Endothelial cell of umbilical vein (primary cell): Measurements from ENCODE around the gene SOX15. TPM values are rescaled to one million over a fixed set of nuclear protein-coding genes. Genes with fewer than 3 reads are reported as not detected.

Experiments used
- BruUV-seq: library from RNA; stranded (reverse); fragments of 400-500 nt; replicated peaks from 2 replicates; lab custom pipeline; 2021; lab: Mats Ljungman, UMichigan
- CTCF ChIA-PET: fragments of 300-600, 350-600 bp; sonication (Branson Sonifier 250); formaldehyde crosslinking; loops from one replicate; lab custom pipeline; 2021; ENCODE audit warnings: antibody characterized with exemption, inconsistent platforms; lab: Charles Lee
- POLR2A ChIA-PET: fragments of 300-600, 350-600 bp; sonication (Branson Sonifier 250); formaldehyde crosslinking; loops from one replicate; lab custom pipeline; 2021; ENCODE audit warnings: antibody characterized with exemption, inconsistent platforms; lab: Charles Lee
- DNase-seq: peaks from one replicate; pipeline ENCODE4 v3.0.0-alpha.2; 2011; ENCODE audit warnings: low read depth, low spot score
- FAIRE-seq: peaks from 2 replicates; lab custom pipeline; 2011; peaks lifted over from hg19 to GRCh38; lab: Jason Lieb, UNC
- H2AFZ ChIP-seq: 2 replicates; pipeline ENCODE4 v1.6.0; 2012; ENCODE audit warnings: low read depth, low read length, control low read depth, inconsistent platforms
- H3K27ac ChIP-seq: 2 replicates; pipeline ENCODE4 v1.5.1; 2011; ENCODE audit warnings: low read depth, mild to moderate bottlenecking, control low read depth, low read length, moderate library complexity; ENCODE audit not compliant: insufficient read depth
- H3K27me3 ChIP-seq, 2 experiments: 2 replicates each; pipeline versions ENCODE4 v1.6.0 to v1.6.1; 2011; ENCODE audit warnings: low read length in 2 of 2, mixed read lengths in 1 of 2; ENCODE audit not compliant: control insufficient read depth in 2 of 2, insufficient read depth in 2 of 2
- H3K36me3 ChIP-seq, 2 experiments: 2 replicates in 1 of 2; 3 replicates in 1 of 2; pipeline ENCODE4 v1.5.1; 2011; ENCODE audit warnings: low read length in 2 of 2, mild to moderate bottlenecking in 1 of 2, moderate library complexity in 1 of 2; ENCODE audit not compliant: control insufficient read depth in 2 of 2, insufficient read depth in 2 of 2; ENCODE audit errors: extremely low read depth in 1 of 2
- H3K4me1 ChIP-seq: 3 replicates; pipeline ENCODE4 v1.5.1; 2011; ENCODE audit warnings: mild to moderate bottlenecking, low read length; ENCODE audit not compliant: control insufficient read depth, insufficient read depth; ENCODE audit errors: extremely low read depth
- H3K4me2 ChIP-seq: 2 replicates; pipeline ENCODE4 v1.6.1; 2011; ENCODE audit warnings: low read length, control low read depth, mixed read lengths; ENCODE audit not compliant: insufficient read depth
- H3K4me3 ChIP-seq, 3 experiments: fragments of 200-600 bp in 1 of 3; sonication (generic), shearing (Covaris generic) in 1 of 3; replicated peaks in 1 of 3; 2 replicates each; pipeline ENCODE4 v1.5.1; 2011 to 2016; ENCODE audit warnings: control low read depth in 3 of 3, low read length in 3 of 3, mild to moderate bottlenecking in 2 of 3, inconsistent platforms in 1 of 3, low read depth in 1 of 3, moderate library complexity in 1 of 3; ENCODE audit not compliant: insufficient read depth in 1 of 3
- H3K79me2 ChIP-seq: 2 replicates; pipeline ENCODE4 v1.6.0; 2012; ENCODE audit warnings: low read length, inconsistent platforms; ENCODE audit not compliant: control insufficient read depth, insufficient read depth
- H3K9ac ChIP-seq: replicated peaks from 2 replicates; pipeline ENCODE3; 2011; ENCODE audit warnings: low read length, control low read depth; ENCODE audit not compliant: insufficient read depth; ENCODE audit errors: extremely low read depth
- H3K9me1 ChIP-seq: replicated peaks from 3 replicates; pipeline ENCODE4 v1.6.0; 2011; ENCODE audit warnings: mild to moderate bottlenecking, low read length; ENCODE audit not compliant: control insufficient read depth, insufficient read depth; ENCODE audit errors: extremely low read depth
- H3K9me3 ChIP-seq: replicated peaks from 2 replicates; pipeline ENCODE4 v1.5.1; 2012; ENCODE audit warnings: low read length, inconsistent platforms; ENCODE audit not compliant: control insufficient read depth, insufficient read depth
- H4K20me1 ChIP-seq: replicated peaks from 2 replicates; pipeline ENCODE3; 2011; ENCODE audit warnings: mild to moderate bottlenecking, low read length; ENCODE audit not compliant: control insufficient read depth, insufficient read depth; ENCODE audit errors: extremely low read depth
- EZH2 ChIP-seq: IDR thresholded peaks from 2 replicates; pipeline ENCODE4 v1.6.1; 2012; ENCODE audit warnings: borderline replicate concordance, low read depth, mild to moderate bottlenecking, moderate library complexity, low read length, inconsistent platforms; ENCODE audit not compliant: severe bottlenecking
- FOS ChIP-seq: IDR thresholded peaks from 2 replicates; pipeline ENCODE4 v1.6.1; 2011; ENCODE audit warnings: mild to moderate bottlenecking, low read length, moderate library complexity, borderline replicate concordance; ENCODE audit not compliant: insufficient read depth
- GATA2 ChIP-seq: IDR thresholded peaks from 2 replicates; pipeline ENCODE4 v1.7.0; 2011; ENCODE audit warnings: low read depth, mild to moderate bottlenecking, moderate library complexity, mixed read lengths, low read length; ENCODE audit not compliant: insufficient read length, insufficient read depth
- JUN ChIP-seq: IDR thresholded peaks from 2 replicates; pipeline ENCODE4 v1.6.1; 2011; ENCODE audit warnings: borderline replicate concordance, low read depth; ENCODE audit not compliant: insufficient read length, insufficient read depth
- MYC ChIP-seq: IDR thresholded peaks from one replicate; pipeline ENCODE4 v1.6.1; 2011; ENCODE audit warnings: mild to moderate bottlenecking, low read depth, low read length
- POLR2A ChIP-seq: IDR thresholded peaks from 2 replicates; pipeline ENCODE4 v1.6.1; 2012; ENCODE audit warnings: low read depth, mild to moderate bottlenecking, control low read depth, low read length
- POLR2AphosphoS5 ChIP-seq: IDR thresholded peaks from 2 replicates; pipeline ENCODE4 v1.6.1; 2012; ENCODE audit warnings: low read depth, mild to moderate bottlenecking, control low read depth, low read length, moderate library complexity; ENCODE audit not compliant: insufficient read depth
- dilution Hi-C: fragments of 300-500 bp; cut with MboI; formaldehyde crosslinking; loops from one replicate; pipeline ENCODE4 v1.15.0; 2019; ENCODE audit warnings: low sequenced_read_pairs; ENCODE audit not compliant: extremely low pct_ligation_motif_present
- intact Hi-C: fragments of 100-400 bp; cut with micrococcal nuclease; formaldehyde crosslinking; loops from one replicate; pipeline ENCODE4 v1.10.0; 2022
- polyA plus RNA-seq, 4 experiments: library from polyadenylated mRNA; depleted of rRNA in 3 of 4; stranded (reverse) in 3 of 4; unstranded in 1 of 4; fragments of >200 nt; gene quantifications; 2 replicates each; pipeline versions ENCODE4 v1.2.1 to v1.2.3, GENCODE V29; 2011 to 2012; ENCODE audit warnings: missing spikeins in 1 of 4
- total RNA-seq: library from RNA; stranded (reverse); gene quantifications from 2 replicates; pipeline ENCODE4 v1.2.3, GENCODE V29; 2021
- TF ChIP-seq, protein P1 (sequence below), 2 donors: IDR thresholded peaks; 1 replicate in 1 of 2; 2 replicates in 1 of 2; pipeline ENCODE4 v1.5.1; 2011; ENCODE audit warnings: low read length in 2 of 2, mild to moderate bottlenecking in 2 of 2, moderate library complexity in 2 of 2, control low read depth in 1 of 2, inconsistent platforms in 1 of 2, low read depth in 1 of 2; ENCODE audit not compliant: insufficient read depth in 1 of 2; ENCODE audit errors: extremely low read depth in 1 of 2
- TF ChIP-seq, protein P2 (sequence below): IDR thresholded peaks from 2 replicates; pipeline ENCODE4 v1.6.1; 2011; ENCODE audit not compliant: insufficient read depth, insufficient read length

SOX15 gene
- total and polyA plus RNA-seq, 2 donors (not counting 3 experiments of a cell fraction or from before 2014, with no cell fraction given): 0.26 to 0.46 TPM

DNA sequence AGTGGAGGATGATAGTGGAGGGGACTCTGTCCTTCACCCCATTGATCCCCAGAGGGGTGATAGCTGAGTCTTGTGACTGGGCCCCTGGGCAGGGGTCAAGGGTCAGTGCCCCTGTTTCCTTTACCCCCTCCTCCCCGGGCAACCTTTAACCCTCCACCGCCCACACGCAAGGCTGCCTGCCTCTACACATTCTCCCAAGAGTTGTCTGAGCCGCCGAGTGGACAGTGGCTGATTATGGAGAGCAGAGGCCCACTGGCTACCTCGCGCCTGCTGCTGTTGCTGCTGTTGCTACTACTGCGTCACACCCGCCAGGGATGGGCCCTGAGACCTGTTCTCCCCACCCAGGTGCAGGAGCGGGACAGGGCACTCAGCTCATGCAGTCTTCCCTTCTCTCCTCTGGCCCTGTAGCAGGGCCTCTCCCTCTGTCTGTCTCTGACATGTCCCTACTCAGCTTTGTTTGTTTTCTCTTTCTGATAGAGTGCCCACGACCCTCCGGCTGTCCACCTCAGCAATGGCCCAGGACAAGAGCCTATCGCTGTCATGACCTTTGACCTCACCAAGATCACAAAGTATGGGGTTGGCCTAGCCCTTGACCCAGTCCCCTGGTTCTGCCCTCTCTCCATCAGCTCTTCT lies 40.2 kb upstream of the SOX15 start, which contains the start of gene SHBG:
Gene SHBG, plus strand, starts transcription at position 197 of the 633 bp plus-strand sequence. Its CDS starts 38 bp downstream, at position 235.
- Histone ChIP-seq H3K4me2 (no peak within 1 kb of the TSS), H3K79me2 (no peaks in the 10 kb centered on the region), H3K27ac (no peak within 1 kb of the TSS), H3K27me3 (no peaks in the 10 kb centered on the region), H3K4me3 (no peak within 1 kb of the TSS), H3K4me1 (no peaks in the 10 kb centered on the region), H4K20me1 (no peaks in the 10 kb centered on the region), H3K36me3 (peaks cover 0 to 2% of the 10 kb centered on the region in 2 experiments), H3K9ac (no peak within 1 kb of the TSS), H2AFZ (no peak within 1 kb of the TSS), H3K9me1 (no peaks in the 10 kb centered on the region), H3K9me3 (no peaks in the 10 kb centered on the region)
- dilution Hi-C loops (no loop called here), intact Hi-C loops (no loop called here)
- no peak for FAIRE-seq
- TF ChIP-seq FOS: no peak
- TF ChIP-seq POLR2A: no peak
- no peak for TF ChIP-seq MYC
- no peak for TF ChIP-seq JUN
- TF ChIP-seq EZH2: no peak
- TF ChIP-seq GATA2: no peak
- TF ChIP-seq POLR2AphosphoS5: no peak
- TF ChIP-seq, protein P1, sequence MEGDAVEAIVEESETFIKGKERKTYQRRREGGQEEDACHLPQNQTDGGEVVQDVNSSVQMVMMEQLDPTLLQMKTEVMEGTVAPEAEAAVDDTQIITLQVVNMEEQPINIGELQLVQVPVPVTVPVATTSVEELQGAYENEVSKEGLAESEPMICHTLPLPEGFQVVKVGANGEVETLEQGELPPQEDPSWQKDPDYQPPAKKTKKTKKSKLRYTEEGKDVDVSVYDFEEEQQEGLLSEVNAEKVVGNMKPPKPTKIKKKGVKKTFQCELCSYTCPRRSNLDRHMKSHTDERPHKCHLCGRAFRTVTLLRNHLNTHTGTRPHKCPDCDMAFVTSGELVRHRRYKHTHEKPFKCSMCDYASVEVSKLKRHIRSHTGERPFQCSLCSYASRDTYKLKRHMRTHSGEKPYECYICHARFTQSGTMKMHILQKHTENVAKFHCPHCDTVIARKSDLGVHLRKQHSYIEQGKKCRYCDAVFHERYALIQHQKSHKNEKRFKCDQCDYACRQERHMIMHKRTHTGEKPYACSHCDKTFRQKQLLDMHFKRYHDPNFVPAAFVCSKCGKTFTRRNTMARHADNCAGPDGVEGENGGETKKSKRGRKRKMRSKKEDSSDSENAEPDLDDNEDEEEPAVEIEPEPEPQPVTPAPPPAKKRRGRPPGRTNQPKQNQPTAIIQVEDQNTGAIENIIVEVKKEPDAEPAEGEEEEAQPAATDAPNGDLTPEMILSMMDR (IDR thresholded peaks at IDR 0.05; ENCODE audit: extremely low read depth in 1 of 2, insufficient read depth in 1 of 2, low read depth in 1 of 2, low read length in 2 of 2): no peak
- TF ChIP-seq, protein P2, sequence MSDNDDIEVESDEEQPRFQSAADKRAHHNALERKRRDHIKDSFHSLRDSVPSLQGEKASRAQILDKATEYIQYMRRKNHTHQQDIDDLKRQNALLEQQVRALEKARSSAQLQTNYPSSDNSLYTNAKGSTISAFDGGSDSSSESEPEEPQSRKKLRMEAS: no peak
- no TSS peak for BruUV-seq
- no peak for DNase-seq
- ChIA-PET CTCF (interaction anchor here (1.3 to 6.6 kb wide), 3 partner anchors 21 to 86 kb away, joined by 5 to 97 read pairs (median 6); partner anchors contain the start of genes ATP1B2, TP53 and WRAP53), POLR2A (no interaction called here)
